ENCODE measurements around the gene NR2C1. TPM values are rescaled to one million over a fixed set of nuclear protein-coding genes. Genes with fewer than 3 reads are reported as not detected.
"Not testable (repeated sequence)": the region's sequence is repeated elsewhere in the genome, so short reads cannot be mapped to it uniquely, and the experiment has no call there.

The NR2C1 gene
- polyA plus RNA-seq, 1 donor from 2014 or later, result 14.8 TPM

- Mint-ChIP-seq H3K27me3 (no peaks in the 10 kb centered on the region), H3K4me1 (peaks cover 25 to 37% (median 32%) of the 10 kb centered on the region in 3 donors), H3K4me3 (peak within 1 kb of the TSS; percentile 89 to 98 (median 97)), H3K27ac (peak within 1 kb of the TSS; percentile 79 to 96 (median 95)), H3K9me3 (peaks cover 3 to 11% (median 3%) of the 10 kb centered on the region in 3 donors), H3K36me3 (peaks cover 7% of the 10 kb centered on the region)
These were observed 70.1 kb downstream of the NR2C1 start, which contains the start of gene NDUFA12 for GRCh38 chr12:95003213-95003920. Gene NDUFA12, minus strand, starts transcription at chr12:95003697. Its CDS starts 17 bp downstream, at chr12:95003680.

- Mint-ChIP-seq H3K36me3 (peaks cover 7% of the 10 kb centered on the region), H3K4me3 (peak overlapping the region; percentile 89 to 98 (median 97)), H3K27ac (peak overlapping the region in 2 of 3 donors; percentile 79 to 95), H3K4me1 (peaks cover 25 to 41% (median 35%) of the 10 kb centered on the region in 3 donors), H3K27me3 (no peaks in the 10 kb centered on the region), H3K9me3 (peaks cover under 1 to 11% (median 3%) of the 10 kb centered on the region in 3 donors)
These were observed 70.7 kb downstream of the NR2C1 start for GRCh38 chr12:95002754-95003153.

GRCh38 chr12:94998326-94998725 is 75.1 kb downstream of the NR2C1 start:
- Mint-ChIP-seq H3K4me1 (peaks cover 20 to 29% (median 29%) of the 10 kb centered on the region in 3 donors), H3K27ac (no peak overlapping the region), H3K27me3 (no peaks in the 10 kb centered on the region), H3K4me3 (peak overlapping the region in 2 of 4 donors; percentile 19 to 34), H3K9me3 (no peaks in the 10 kb centered on the region), H3K36me3 (peaks cover 3% of the 10 kb centered on the region)

GRCh38 chr12:94997726-94998125 is 75.7 kb downstream of the NR2C1 start:
- no peaks in the 10 kb centered on the region for H3K9me3 Mint-ChIP-seq
- H3K4me3 Mint-ChIP-seq, result no peak overlapping the region
- no peaks in the 10 kb centered on the region for H3K27me3 Mint-ChIP-seq
- no peak overlapping the region for H3K27ac Mint-ChIP-seq
- H3K36me3 Mint-ChIP-seq, result peaks cover 3% of the 10 kb centered on the region
- peaks cover 20 to 27% (median 26%) of the 10 kb centered on the region in 3 donors for H3K4me1 Mint-ChIP-seq

GRCh38 chr12:94997061-94997460 is 76.4 kb downstream of the NR2C1 start:
- H3K4me3 Mint-ChIP-seq, result no peak overlapping the region
- peaks cover 16 to 24% (median 23%) of the 10 kb centered on the region in 3 donors for H3K4me1 Mint-ChIP-seq
- no peaks in the 10 kb centered on the region for H3K27me3 Mint-ChIP-seq
- no peaks in the 10 kb centered on the region for H3K36me3 Mint-ChIP-seq
- no peaks in the 10 kb centered on the region for H3K9me3 Mint-ChIP-seq
- H3K27ac Mint-ChIP-seq, result peak overlapping the region in 1 of 3 donors; percentile 71

- Mint-ChIP-seq H3K27me3 (no peaks in the 10 kb centered on the region), H3K27ac (no peak overlapping the region), H3K4me1 (peaks cover 5 to 18% (median 13%) of the 10 kb centered on the region in 3 donors), H3K9me3 (no peaks in the 10 kb centered on the region), H3K36me3 (no peaks in the 10 kb centered on the region), H3K4me3 (no peak overlapping the region)
These were observed 79.1 kb downstream of the NR2C1 start for GRCh38 chr12:94994312-94994711.

GRCh38 chr12:94993855-94994254 is 79.6 kb downstream of the NR2C1 start:
- H3K27ac Mint-ChIP-seq, H3K4me3 Mint-ChIP-seq, H3K36me3 Mint-ChIP-seq, H3K9me3 Mint-ChIP-seq, H3K27me3 Mint-ChIP-seq: not testable (repeated sequence)
- H3K4me1 Mint-ChIP-seq, result peaks cover under 1 to 14% (median 13%) of the 10 kb centered on the region in 3 donors

- H3K27me3 Mint-ChIP-seq, result no peaks in the 10 kb centered on the region
- H3K4me1 Mint-ChIP-seq, result peaks cover 3 to 10% (median 6%) of the 10 kb centered on the region in 3 donors
- no peak overlapping the region for H3K4me3 Mint-ChIP-seq
- no peaks in the 10 kb centered on the region for H3K9me3 Mint-ChIP-seq
- peak overlapping the region in 2 of 3 donors; percentile 31 to 78 for H3K27ac Mint-ChIP-seq
- H3K36me3 Mint-ChIP-seq, result peaks cover 2% of the 10 kb centered on the region
These were observed 83.2 kb downstream of the NR2C1 start for GRCh38 chr12:94990222-94990621.

GRCh38 chr12:94988471-94988870 is 84.9 kb downstream of the NR2C1 start:
- no peaks in the 10 kb centered on the region for H3K9me3 Mint-ChIP-seq
- peaks cover 2% of the 10 kb centered on the region for H3K36me3 Mint-ChIP-seq
- peaks cover 6 to 12% (median 7%) of the 10 kb centered on the region in 3 donors for H3K4me1 Mint-ChIP-seq
- H3K27ac Mint-ChIP-seq, result peak overlapping the region in 1 of 3 donors; percentile 25
- H3K4me3 Mint-ChIP-seq, result no peak overlapping the region
- H3K27me3 Mint-ChIP-seq, result no peaks in the 10 kb centered on the region

- Mint-ChIP-seq H3K9me3 (no peaks in the 10 kb centered on the region), H3K36me3 (peaks cover 2% of the 10 kb centered on the region), H3K27ac (no peak overlapping the region), H3K4me3 (no peak overlapping the region), H3K27me3 (no peaks in the 10 kb centered on the region), H3K4me1 (peaks cover 6 to 14% (median 10%) of the 10 kb centered on the region in 3 donors)
These were observed 85.6 kb downstream of the NR2C1 start for GRCh38 chr12:94987801-94988200.

GRCh38 chr12:94987076-94987669 is 86.2 kb downstream of the NR2C1 start:
- Mint-ChIP-seq H3K4me3 (no peak overlapping the region), H3K4me1 (peaks cover 6 to 16% (median 10%) of the 10 kb centered on the region in 3 donors), H3K9me3 (no peaks in the 10 kb centered on the region), H3K27me3 (no peaks in the 10 kb centered on the region), H3K27ac (peak overlapping the region in 1 of 3 donors; percentile 60), H3K36me3 (peaks cover 2% of the 10 kb centered on the region)

- not testable (repeated sequence) for H3K36me3 Mint-ChIP-seq, H3K9me3 Mint-ChIP-seq, H3K27ac Mint-ChIP-seq, H3K27me3 Mint-ChIP-seq, H3K4me3 Mint-ChIP-seq
- peaks cover 10 to 16% (median 11%) of the 10 kb centered on the region in 3 donors for H3K4me1 Mint-ChIP-seq
These were observed 88.3 kb downstream of the NR2C1 start for GRCh38 chr12:94985099-94985498.

- Mint-ChIP-seq H3K9me3 (no peaks in the 10 kb centered on the region), H3K4me1 (peaks cover 4 to 14% (median 10%) of the 10 kb centered on the region in 3 donors), H3K27ac (no peak overlapping the region), H3K36me3 (peaks cover 2% of the 10 kb centered on the region), H3K27me3 (no peaks in the 10 kb centered on the region), H3K4me3 (no peak overlapping the region)
These were observed 90.1 kb downstream of the NR2C1 start for GRCh38 chr12:94983321-94983720.

- H3K4me3 Mint-ChIP-seq, result no peak overlapping the region
- H3K27ac Mint-ChIP-seq, result no peak overlapping the region
- H3K27me3 Mint-ChIP-seq, result no peaks in the 10 kb centered on the region
- peaks cover 3% of the 10 kb centered on the region for H3K36me3 Mint-ChIP-seq
- H3K9me3 Mint-ChIP-seq, result no peaks in the 10 kb centered on the region
- H3K4me1 Mint-ChIP-seq, result peaks cover 4 to 11% (median 8%) of the 10 kb centered on the region in 3 donors
These were observed 91.0 kb downstream of the NR2C1 start for GRCh38 chr12:94982456-94982855.

GRCh38 chr12:94980577-94980976 is 92.8 kb downstream of the NR2C1 start:
- H3K36me3 Mint-ChIP-seq, result peaks cover 4% of the 10 kb centered on the region
- peak overlapping the region in 1 of 3 donors; percentile 53 for H3K27ac Mint-ChIP-seq
- no peaks in the 10 kb centered on the region for H3K27me3 Mint-ChIP-seq
- no peaks in the 10 kb centered on the region for H3K9me3 Mint-ChIP-seq
- H3K4me3 Mint-ChIP-seq, result no peak overlapping the region
- H3K4me1 Mint-ChIP-seq, result peaks cover 4 to 11% (median 6%) of the 10 kb centered on the region in 3 donors

All from IgD-negative memory B cell (primary cell).